ENCODE results near the gene TMEM256. TPM values are rescaled to one million over a fixed set of nuclear protein-coding genes. Genes with fewer than 3 reads are reported as not detected.

Gene TMEM256
- total RNA-seq, 1 experiment from 2014 or later = 55.4 TPM

DNA sequence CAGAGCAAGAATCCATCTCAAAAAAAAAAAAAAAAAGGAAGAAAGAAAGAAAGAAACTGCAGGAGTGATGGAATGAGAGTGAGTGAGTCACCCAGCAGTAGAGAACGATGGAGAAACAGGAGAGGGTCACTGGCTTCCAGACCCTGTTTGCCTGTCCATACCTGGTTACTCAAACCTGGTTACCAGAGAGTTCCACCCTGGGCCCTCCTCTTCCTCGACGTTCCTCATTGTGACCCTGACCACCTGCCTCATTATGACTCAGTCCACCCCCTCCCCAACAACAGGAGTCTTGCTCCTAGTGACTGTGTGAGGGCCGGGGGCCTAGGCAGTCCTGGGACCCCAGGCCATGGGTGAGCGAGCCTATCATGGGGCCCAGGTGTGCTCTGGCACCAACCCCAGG lies 24.7 kb upstream of the TMEM256 start, which contains the start of gene SPEM3:
Gene SPEM3 (plus strand): TSS at position 301 of the 400 bp plus-strand sequence. CDS start 46 bp downstream, at position 347.
- Histone ChIP-seq H3K4me1 (replicated peaks; ENCODE audit: insufficient read depth) (no peaks in the 10 kb centered on the region), H3K9me3 (ENCODE audit: insufficient read depth, low read depth) (no peaks in the 10 kb centered on the region), H3K27ac (no peak within 1 kb of the TSS), H3K27me3 (ENCODE audit: insufficient read depth, low read depth) (no peaks in the 10 kb centered on the region), H3K4me3 (no peak within 1 kb of the TSS), H4K20me1 (ENCODE audit: insufficient read depth) (no peaks in the 10 kb centered on the region), H2AFZ (no peak within 1 kb of the TSS), H3F3A (ENCODE audit: insufficient read depth, low read depth) (no peaks in the 10 kb centered on the region), H3K36me3 (ENCODE audit: low read depth) (no peaks in the 10 kb centered on the region), H3K79me2 (ENCODE audit: low read depth) (no peaks in the 10 kb centered on the region), H3K4me2 (no peak within 1 kb of the TSS), H3K9me2 (ENCODE audit: insufficient read depth) (no peaks in the 10 kb centered on the region)
- ChIA-PET POLR2A (ENCODE audit: unreplicated experiment) (no interaction called here), CTCF (no interaction called here)
- intact Hi-C loops (cut with micrococcal nuclease; ENCODE audit: unreplicated experiment) = no loop called here
- DNase-seq = no peak
- no TSS peak for BruUV-seq (replicated peaks)
- TF ChIP-seq EZH2 (IDR thresholded peaks at IDR 0.05; ENCODE audit: low read depth) (no peak), CTCF (conservative IDR thresholded peaks at IDR 0.05) (no peak)

- no peaks in the 10 kb centered on the region for H3K9me2 ChIP-seq (ENCODE audit: insufficient read depth)
- DNase-seq = no peak
- intact Hi-C loops (cut with micrococcal nuclease; ENCODE audit: unreplicated experiment) = no loop called here
- BruUV-seq (replicated peaks) = no TSS peak
- no peak overlapping the region for H3K4me3 ChIP-seq
- H3K79me2 ChIP-seq (ENCODE audit: low read depth) = no peaks in the 10 kb centered on the region
- H3K9me3 ChIP-seq (ENCODE audit: insufficient read depth, low read depth) = no peaks in the 10 kb centered on the region
- ChIA-PET POLR2A (ENCODE audit: unreplicated experiment) (no interaction called here), CTCF (no interaction called here)
- TF ChIP-seq CTCF (conservative IDR thresholded peaks at IDR 0.05) (no peak), EZH2 (IDR thresholded peaks at IDR 0.05; ENCODE audit: low read depth) (no peak)
- H3K27ac ChIP-seq = no peak overlapping the region
- no peaks in the 10 kb centered on the region for H3F3A ChIP-seq (ENCODE audit: insufficient read depth, low read depth)
- no peaks in the 10 kb centered on the region for H3K4me1 ChIP-seq (replicated peaks; ENCODE audit: insufficient read depth)
- H3K36me3 ChIP-seq (ENCODE audit: low read depth) = no peaks in the 10 kb centered on the region
- H4K20me1 ChIP-seq (ENCODE audit: insufficient read depth) = no peaks in the 10 kb centered on the region
- H2AFZ ChIP-seq = no peak overlapping the region
- H3K27me3 ChIP-seq (ENCODE audit: insufficient read depth, low read depth) = no peaks in the 10 kb centered on the region
- no peak overlapping the region for H3K4me2 ChIP-seq
These were observed 23.7 kb upstream of the TMEM256 start for GRCh38 chr17:7427549-7427948.

GRCh38 chr17:7426896-7427489 lies 23.1 kb upstream of the TMEM256 start:
- DNase-seq = no peak
- Histone ChIP-seq H3K9me2 (ENCODE audit: insufficient read depth) (no peaks in the 10 kb centered on the region), H4K20me1 (ENCODE audit: insufficient read depth) (no peaks in the 10 kb centered on the region), H3K79me2 (ENCODE audit: low read depth) (no peaks in the 10 kb centered on the region), H3K4me1 (replicated peaks; ENCODE audit: insufficient read depth) (no peaks in the 10 kb centered on the region), H2AFZ (no peak overlapping the region), H3K4me2 (no peak overlapping the region), H3K4me3 (no peak overlapping the region), H3K9me3 (ENCODE audit: insufficient read depth, low read depth) (no peaks in the 10 kb centered on the region), H3K27ac (no peak overlapping the region), H3K27me3 (ENCODE audit: insufficient read depth, low read depth) (no peaks in the 10 kb centered on the region), H3K36me3 (ENCODE audit: low read depth) (no peaks in the 10 kb centered on the region), H3F3A (ENCODE audit: insufficient read depth, low read depth) (no peaks in the 10 kb centered on the region)
- no TSS peak for BruUV-seq (replicated peaks)
- POLR2A ChIA-PET (ENCODE audit: unreplicated experiment) = no interaction called here
- TF ChIP-seq EZH2 (IDR thresholded peaks at IDR 0.05; ENCODE audit: low read depth) = no peak
- no peak for TF ChIP-seq CTCF (conservative IDR thresholded peaks at IDR 0.05)
- CTCF ChIA-PET = no interaction called here
- intact Hi-C loops (cut with micrococcal nuclease; ENCODE audit: unreplicated experiment) = no loop called here
